GM13976 (cell line): ENCODE results near the gene FMO1.

Experiments used
- DNase-seq: peaks from one replicate; pipeline ENCODE4 v3.0.0; 2012; ENCODE audit warnings: low spot score
- CTCF ChIP-seq: IDR thresholded peaks from 2 replicates; pipeline ENCODE4 v1.5.1; 2012; ENCODE audit warnings: borderline replicate concordance, mild to moderate bottlenecking; ENCODE audit not compliant: insufficient read depth; ENCODE audit errors: extremely low read depth, missing control alignments, control extremely low read depth
- in situ Hi-C: fragments of 300-500 bp; cut with MboI; formaldehyde crosslinking; loops from one replicate; pipeline ENCODE4 v1.12.0; 2022; ENCODE audit warnings: low sequenced_read_pairs, mixed read lengths, inconsistent platforms; ENCODE audit not compliant: unreplicated experiment

Gene FMO1

DNA sequence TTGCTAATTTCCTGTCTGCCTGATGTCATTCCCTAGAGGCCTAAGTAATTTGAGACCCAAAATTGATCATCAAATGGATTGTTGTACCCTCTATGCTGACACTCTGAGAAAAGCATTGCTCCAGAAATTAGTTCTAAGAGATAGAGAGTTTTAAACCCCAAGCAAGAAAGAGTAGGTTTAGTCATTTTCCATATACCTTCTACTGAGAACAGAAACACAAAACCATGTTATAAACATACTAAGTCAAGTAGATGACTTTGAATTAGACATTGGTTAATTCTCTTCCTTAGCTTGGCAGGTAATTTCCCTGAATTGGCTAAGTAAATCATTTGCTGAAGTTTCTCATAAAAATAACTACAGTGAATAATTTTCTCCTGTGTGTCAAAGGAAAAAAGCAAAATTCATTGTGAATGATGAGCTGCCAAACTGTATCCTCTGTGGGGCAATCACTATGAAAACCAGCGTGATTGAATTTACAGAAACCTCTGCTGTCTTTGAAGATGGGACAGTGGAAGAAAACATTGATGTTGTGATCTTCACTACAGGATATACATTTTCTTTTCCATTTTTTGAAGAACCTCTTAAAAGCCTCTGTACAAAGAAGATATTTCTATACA lies 85.8 kb downstream of the FMO1 start:
- no peak for DNase-seq
- TF ChIP-seq CTCF, result no peak
- in situ Hi-C loops, result no loop called here
